Right cardiac atrium (tissue), 5 donors: ENCODE results near the gene CD81. TPM values are rescaled to one million over a fixed set of nuclear protein-coding genes. Genes with fewer than 3 reads are reported as not detected.
A peak's percentile ranks its signal among the peaks of the same experiment; 100 is the strongest.
"Not testable (repeated sequence)": the region's sequence is repeated elsewhere in the genome, so short reads cannot be mapped to it uniquely, and the experiment has no call there.

Experiments used
- ATAC-seq, 2 donors: fragments of 200-7000 bp; cut with Tn5 transposase; one replicate each; pipeline versions ENCODE4 v1.8.0 to v1.9.1; 2020; ENCODE audit warnings: moderate library complexity in 2 of 2, mild to moderate bottlenecking in 1 of 2
- DNase-seq, 3 donors: peaks; one replicate each; pipeline ENCODE4 v3.0.0-alpha.2; 2020
- H3K27ac ChIP-seq: one replicate; pipeline ENCODE4 v1.5.1; 2013; ENCODE audit warnings: mild to moderate bottlenecking, low read length, control low read depth, moderate library complexity
- H3K27me3 ChIP-seq: one replicate; pipeline ENCODE4 v1.6.1; 2013; ENCODE audit not compliant: control insufficient read depth, insufficient read depth
- H3K4me1 ChIP-seq: one replicate; pipeline ENCODE4 v1.6.1; 2013; ENCODE audit warnings: low read length; ENCODE audit not compliant: control insufficient read depth, insufficient read depth
- H3K4me3 ChIP-seq: one replicate; pipeline ENCODE4 v1.5.1; 2013; ENCODE audit warnings: low read length, control low read depth
- H3K9me3 ChIP-seq: one replicate; pipeline ENCODE4 v1.6.1; 2013; ENCODE audit warnings: low read length; ENCODE audit not compliant: control insufficient read depth
- WGBS: extraction: QIAGEN DNeasy Blood & Tissue Kit; methylation state at CpG from one replicate; pipeline ENCODE4 v1.1.7; 2013; 5-methylcytosine and 5-hydroxymethylcytosine counted together
- intact Hi-C, 4 donors: fragments of 100-400 bp; cut with DNase I; formaldehyde crosslinking; loops; one replicate each; pipeline versions ENCODE4 v1.11.0 to v1.14.0; 2022 to 2023
- polyA plus RNA-seq: library from polyadenylated mRNA; stranded (reverse); fragments of 200-250 nt; gene quantifications from one replicate; pipeline ENCODE4 v1.2.3, GENCODE V29; 2013
- total RNA-seq, 4 donors: library from RNA; stranded (reverse); fragmentation: NEBNext Ultra II Directional; extraction: Animal tissue kit (Norgen Biotek cat#: 25700); gene quantifications; one replicate each; pipeline ENCODE4 v1.2.1, GENCODE V29; 2021
- donor health status: healthy with polysubstance abuse.
- donor health status: DM: no; HTN: yes; CAD: no.
- donor health status: DM: no; HTN: no; CAD: no.
- donor health status: DM: no; HTN: yes; CAD: no; lungs with severe emphysema.
- donor health status: DM: yes; HTN: yes; CAD: no.

The CD81 gene
- total and polyA plus RNA-seq, 5 donors, result 677 to 920 (median 816) TPM

DNA sequence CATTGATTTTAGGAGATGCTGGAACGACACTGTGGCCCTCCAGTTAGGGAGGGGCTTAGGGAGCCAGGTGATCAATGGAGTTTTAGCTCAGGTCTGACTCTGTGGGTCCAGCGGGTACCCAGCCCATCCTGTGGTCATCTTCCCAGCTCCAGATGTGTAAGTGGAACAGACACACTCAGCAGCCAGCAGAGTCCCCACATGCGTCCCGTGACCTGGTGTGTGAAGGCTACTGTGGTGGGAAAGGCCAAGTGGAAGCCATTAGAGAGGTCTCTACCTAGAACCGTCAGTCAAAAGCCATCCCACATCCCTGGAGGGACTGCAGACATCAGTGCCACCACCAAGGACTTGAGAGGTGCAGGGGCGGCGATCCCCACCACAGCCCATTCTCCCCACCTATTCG, 19.9 kb upstream of the CD81 start:
- intact Hi-C loops, result no loop called here
- WGBS, result 81% methylated on average over 8 of the region's 8 CpGs
- H3K4me1 ChIP-seq, result no peaks in the 10 kb centered on the region
- no peak overlapping the region for H3K4me3 ChIP-seq
- H3K27me3 ChIP-seq, result no peaks in the 10 kb centered on the region
- H3K9me3 ChIP-seq, result no peaks in the 10 kb centered on the region
- ATAC-seq (no peak), DNase-seq (no peak)
- H3K27ac ChIP-seq, result no peak overlapping the region

- H3K4me1 ChIP-seq, H3K27ac ChIP-seq, ATAC-seq, H3K4me3 ChIP-seq, intact Hi-C loops, DNase-seq, H3K9me3 ChIP-seq, H3K27me3 ChIP-seq: not testable (repeated sequence)
- WGBS, result 90% methylated on average over 13 of the region's 13 CpGs
Observed at GRCh38 chr11:2357651-2358050, 19.5 kb upstream of the CD81 start.

DNA sequence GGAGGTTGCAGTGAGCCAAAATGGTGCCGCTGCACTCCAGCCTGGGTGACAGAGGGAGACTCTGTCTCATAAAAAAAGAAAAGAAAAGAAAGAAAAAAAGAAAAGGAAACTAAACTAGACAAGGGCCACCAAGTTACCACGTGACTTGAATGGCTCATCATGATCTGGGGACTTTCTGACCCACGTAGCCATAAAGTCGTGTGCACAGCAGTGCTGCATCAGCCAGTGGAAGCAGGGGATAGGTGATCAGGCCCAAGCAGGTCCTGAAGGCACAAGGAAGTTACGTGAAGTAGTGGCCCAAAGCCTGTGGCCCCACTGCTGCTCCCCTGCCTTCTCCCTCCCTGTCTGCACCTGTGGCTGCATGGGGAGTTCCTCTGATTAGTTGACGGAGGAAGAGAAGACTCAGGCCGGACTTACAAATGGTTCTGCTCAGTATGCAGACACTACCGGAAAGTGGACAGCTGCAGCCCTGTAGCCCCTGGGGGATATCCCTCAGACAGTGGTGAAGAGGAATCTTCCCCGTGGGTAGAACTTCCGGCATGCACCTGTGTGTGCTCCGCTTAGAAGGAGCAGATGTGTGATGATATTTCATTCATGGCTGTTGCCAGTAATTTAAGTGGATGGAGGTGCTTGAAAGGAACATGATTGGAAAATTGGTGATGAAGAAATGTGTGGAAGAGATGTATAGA, 18.2 kb upstream of the CD81 start:
- ATAC-seq, result no peak
- WGBS, result 91% methylated on average over 11 of the region's 11 CpGs
- Histone ChIP-seq H3K9me3 (no peaks in the 10 kb centered on the region), H3K27ac (no peak overlapping the region), H3K4me3 (no peak overlapping the region), H3K4me1 (no peaks in the 10 kb centered on the region), H3K27me3 (no peaks in the 10 kb centered on the region)
- intact Hi-C loops, result no loop called here
- no peak for DNase-seq

DNA sequence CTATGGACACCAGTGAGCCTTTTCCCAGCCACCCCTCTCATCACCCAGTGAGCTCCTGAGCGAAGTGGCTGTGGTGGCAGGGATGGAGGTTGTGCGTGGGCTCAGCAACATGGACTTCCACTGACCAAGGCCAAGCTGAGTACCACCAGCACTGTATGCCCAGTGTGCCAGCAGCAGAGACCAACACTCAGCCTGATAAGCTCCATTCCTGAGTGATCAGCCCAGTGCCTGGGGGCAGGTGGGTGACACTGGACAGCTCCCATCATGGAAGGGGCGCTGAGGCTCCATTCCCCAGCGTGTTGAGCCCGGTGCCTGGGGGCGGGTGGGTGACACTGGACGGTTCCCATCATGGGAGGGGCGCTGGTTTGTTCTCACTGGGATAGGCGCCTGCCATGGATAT, 17.6 kb upstream of the CD81 start:
- H3K4me1 ChIP-seq, result no peaks in the 10 kb centered on the region
- WGBS, result 93% methylated on average over 9 of the region's 9 CpGs
- H3K27ac ChIP-seq, result no peak overlapping the region
- intact Hi-C loops, result no loop called here
- peak in 1 of 3 donors; percentile 48 for DNase-seq
- H3K9me3 ChIP-seq, result no peaks in the 10 kb centered on the region
- no peak overlapping the region for H3K4me3 ChIP-seq
- no peaks in the 10 kb centered on the region for H3K27me3 ChIP-seq
- no peak for ATAC-seq

GRCh38 chr11:2360081-2360642, 16.9 kb upstream of the CD81 start:
- Histone ChIP-seq H3K9me3 (no peaks in the 10 kb centered on the region), H3K27ac (no peak overlapping the region), H3K4me1 (no peaks in the 10 kb centered on the region), H3K4me3 (no peak overlapping the region), H3K27me3 (no peaks in the 10 kb centered on the region)
- ATAC-seq (no peak), DNase-seq (no peak)
- intact Hi-C loops, result no loop called here
- WGBS, result 94% methylated on average over 14 of the region's 14 CpGs

DNA sequence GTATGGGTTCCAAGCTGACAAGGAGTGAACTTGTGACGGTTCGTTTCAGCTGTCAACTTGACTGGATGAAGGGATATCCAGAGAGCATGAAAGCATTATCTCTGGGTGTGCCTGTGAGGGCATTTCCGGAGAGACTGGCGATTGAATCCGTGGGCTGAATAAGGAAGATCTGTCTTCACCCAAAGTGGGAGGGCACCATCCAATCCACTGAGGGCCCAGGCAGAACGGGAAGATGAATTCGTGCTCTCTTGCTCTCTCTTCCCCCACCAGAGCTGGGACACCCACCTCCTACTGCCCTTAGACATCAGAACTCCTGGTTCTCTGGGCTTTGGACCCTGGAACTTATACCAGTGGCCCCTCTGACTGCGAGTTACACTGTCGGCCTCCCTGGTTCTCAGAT, 15.5 kb upstream of the CD81 start:
- WGBS, result 50% methylated on average over 9 of the region's 9 CpGs
- H3K27me3 ChIP-seq, result no peaks in the 10 kb centered on the region
- DNase-seq (no peak), ATAC-seq (no peak)
- peaks cover 5% of the 10 kb centered on the region for H3K4me1 ChIP-seq
- H3K4me3 ChIP-seq, result no peak overlapping the region
- intact Hi-C loops, result no loop called here
- peak overlapping the region; percentile 39 for H3K27ac ChIP-seq
- no peaks in the 10 kb centered on the region for H3K9me3 ChIP-seq

- DNase-seq, result no peak
Observed at GRCh38 chr11:2362414-2362813, 14.7 kb upstream of the CD81 start.

GRCh38 chr11:2363130-2363529, 14.0 kb upstream of the CD81 start:
- Histone ChIP-seq H3K4me3 (no peak overlapping the region), H3K27me3 (no peaks in the 10 kb centered on the region), H3K27ac (no peak overlapping the region), H3K9me3 (no peaks in the 10 kb centered on the region), H3K4me1 (peaks cover 9% of the 10 kb centered on the region)
- 82% methylated on average over 10 of the region's 10 CpGs for WGBS
- ATAC-seq (no peak), DNase-seq (peak in 1 of 3 donors; percentile 28)
- intact Hi-C loops, result no loop called here

More at GRCh38 chr11:2362414-2362813, 14.7 kb upstream of the CD81 start:
- intact Hi-C loops, result no loop called here
- no peak overlapping the region for H3K4me3 ChIP-seq
- no peak for ATAC-seq
- H3K27ac ChIP-seq, result no peak overlapping the region
- peaks cover 9% of the 10 kb centered on the region for H3K4me1 ChIP-seq
- H3K27me3 ChIP-seq, result no peaks in the 10 kb centered on the region
- no peaks in the 10 kb centered on the region for H3K9me3 ChIP-seq
- 85% methylated on average over 7 of the region's 7 CpGs for WGBS

- WGBS, result 87% methylated on average over 15 of the region's 15 CpGs
- no peaks in the 10 kb centered on the region for H3K9me3 ChIP-seq
- H3K4me1 ChIP-seq, result peaks cover 9% of the 10 kb centered on the region
- H3K27me3 ChIP-seq, result no peaks in the 10 kb centered on the region
- no peak overlapping the region for H3K4me3 ChIP-seq
- no peak for ATAC-seq
- no peak overlapping the region for H3K27ac ChIP-seq
- intact Hi-C loops, result no loop called here
- peak in 2 of 3 donors; percentile 28 to 46 for DNase-seq
Observed at GRCh38 chr11:2363577-2364370, 13.3 kb upstream of the CD81 start.

GRCh38 chr11:2364386-2364785, 12.7 kb upstream of the CD81 start:
- H3K9me3 ChIP-seq, H3K4me3 ChIP-seq, H3K4me1 ChIP-seq, intact Hi-C loops, ATAC-seq, H3K27ac ChIP-seq, H3K27me3 ChIP-seq: not testable (repeated sequence)
- 96% methylated on average over 12 of the region's 12 CpGs for WGBS
- peak in 2 of 3 donors; percentile 18 to 40 for DNase-seq

DNA sequence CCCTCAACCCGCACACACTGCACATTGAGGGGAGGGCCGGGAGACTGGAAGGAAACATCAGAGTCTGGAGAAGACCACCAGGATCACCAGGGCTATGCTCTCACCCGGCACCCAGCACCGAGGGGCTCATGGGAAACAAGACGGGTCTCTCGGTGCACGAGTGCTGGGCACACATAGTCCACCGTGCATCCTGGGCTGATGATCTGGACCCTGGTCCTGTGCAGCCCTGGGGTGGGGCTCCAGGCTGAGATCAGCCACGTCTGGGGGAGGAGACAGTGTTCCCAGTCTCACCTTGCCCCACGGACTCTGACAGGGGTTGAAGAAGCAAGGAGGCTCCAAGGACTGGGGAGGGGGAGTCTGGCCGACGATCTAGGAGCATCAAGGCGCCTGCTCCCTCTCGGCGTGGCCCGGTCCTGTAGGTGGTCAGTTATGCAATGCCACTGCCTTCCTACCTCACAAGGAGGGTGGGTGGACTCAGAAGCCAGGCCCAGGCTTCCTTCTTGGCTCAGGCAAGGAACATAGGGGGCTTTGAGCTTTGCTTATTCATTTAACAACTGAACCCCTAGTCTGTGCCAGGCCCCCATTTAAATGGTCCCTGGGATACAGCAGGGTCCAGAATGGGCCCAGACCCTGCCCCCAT, 11.4 kb upstream of the CD81 start:
- Histone ChIP-seq H3K9me3 (no peaks in the 10 kb centered on the region), H3K27ac (no peak overlapping the region), H3K4me3 (no peak overlapping the region), H3K4me1 (peaks cover 9% of the 10 kb centered on the region), H3K27me3 (no peaks in the 10 kb centered on the region)
- DNase-seq (peak in 2 of 3 donors; percentile 35 to 46), ATAC-seq (no peak)
- 85% methylated on average over 16 of the region's 16 CpGs for WGBS
- intact Hi-C loops, result loop anchor here in 1 of 4 donors (5.0 kb wide), 1 partner anchor 53 kb away; no protein-coding TSS in a partner anchor
